ENCODE measurements around the gene MYH11.
A peak's percentile ranks its signal among the peaks of the same experiment; 100 is the strongest.

The MYH11 gene

GRCh38 chr16:15894571-15895374 lies 37.9 kb upstream of the MYH11 start:
- TF ChIP-seq POU2F2 (IDR thresholded peaks at IDR 0.05; ENCODE audit: low read depth, low read length): no peak
- TF ChIP-seq POLR2AphosphoS5 (IDR thresholded peaks at IDR 0.05; ENCODE audit: low read depth, low read length): no peak
- no peak for TF ChIP-seq SPI1 (IDR thresholded peaks at IDR 0.05; ENCODE audit: low read depth, low read length)
- no peak for TF ChIP-seq PAX5 (IDR thresholded peaks at IDR 0.05; ENCODE audit: insufficient read depth, low read length, severe bottlenecking)
- TF ChIP-seq TAF1 (IDR thresholded peaks at IDR 0.05; ENCODE audit: low read depth, low read length): no peak
- TF ChIP-seq POLR2A (IDR thresholded peaks at IDR 0.05; ENCODE audit: low read depth, low read length): no peak
- DNase-seq (ENCODE audit: insufficient read length, low spot score): no peak

GRCh38 chr16:15891508-15891907 lies 34.7 kb upstream of the MYH11 start:
- TF ChIP-seq POLR2AphosphoS5 (IDR thresholded peaks at IDR 0.05; ENCODE audit: low read depth, low read length): no peak
- no peak for TF ChIP-seq POU2F2 (IDR thresholded peaks at IDR 0.05; ENCODE audit: low read depth, low read length)
- no peak for TF ChIP-seq PAX5 (IDR thresholded peaks at IDR 0.05; ENCODE audit: insufficient read depth, low read length, severe bottlenecking)
- TF ChIP-seq POLR2A (IDR thresholded peaks at IDR 0.05; ENCODE audit: low read depth, low read length): no peak
- FAIRE-seq: no peak

More at GRCh38 chr16:15894571-15895374, 37.9 kb upstream of the MYH11 start:
- no peak for FAIRE-seq

GRCh38 chr16:15888072-15888976 lies 31.5 kb upstream of the MYH11 start, which contains the start of gene CEP20:
Gene CEP20, minus strand, starts transcription at chr16:15888603. Its CDS starts 18 bp downstream, at chr16:15888585.
- peak; percentile 96 for DNase-seq (ENCODE audit: insufficient read length, low spot score)
- TF ChIP-seq TAF1 (IDR thresholded peaks at IDR 0.05; ENCODE audit: low read depth, low read length): peak; percentile 97
- peak; percentile 88 for TF ChIP-seq POLR2A (IDR thresholded peaks at IDR 0.05; ENCODE audit: low read depth, low read length)
- peak; percentile 88 for TF ChIP-seq POLR2AphosphoS5 (IDR thresholded peaks at IDR 0.05; ENCODE audit: low read depth, low read length)
- no peak for TF ChIP-seq PAX5 (IDR thresholded peaks at IDR 0.05; ENCODE audit: insufficient read depth, low read length, severe bottlenecking)
- peak; percentile 74 for TF ChIP-seq SPI1 (IDR thresholded peaks at IDR 0.05; ENCODE audit: low read depth, low read length)
- TF ChIP-seq POU2F2 (IDR thresholded peaks at IDR 0.05; ENCODE audit: low read depth, low read length): no peak
- FAIRE-seq: peak; percentile 97

More at GRCh38 chr16:15891508-15891907, 34.7 kb upstream of the MYH11 start:
- no peak for DNase-seq (ENCODE audit: insufficient read length, low spot score)

GRCh38 chr16:15887283-15887682 lies 30.5 kb upstream of the MYH11 start:
- no peak for FAIRE-seq

GRCh38 chr16:15886078-15886477 lies 29.2 kb upstream of the MYH11 start:
- DNase-seq (ENCODE audit: insufficient read length, low spot score): no peak
- TF ChIP-seq POU2F2 (IDR thresholded peaks at IDR 0.05; ENCODE audit: low read depth, low read length) (no peak), POLR2A (IDR thresholded peaks at IDR 0.05; ENCODE audit: low read depth, low read length) (no peak), POLR2AphosphoS5 (IDR thresholded peaks at IDR 0.05; ENCODE audit: low read depth, low read length) (no peak), SPI1 (IDR thresholded peaks at IDR 0.05; ENCODE audit: low read depth, low read length) (no peak), PAX5 (IDR thresholded peaks at IDR 0.05; ENCODE audit: insufficient read depth, low read length, severe bottlenecking) (no peak), TAF1 (IDR thresholded peaks at IDR 0.05; ENCODE audit: low read depth, low read length) (no peak)

More at GRCh38 chr16:15887283-15887682, 30.5 kb upstream of the MYH11 start:
- no peak for TF ChIP-seq SPI1 (IDR thresholded peaks at IDR 0.05; ENCODE audit: low read depth, low read length)
- TF ChIP-seq POLR2AphosphoS5 (IDR thresholded peaks at IDR 0.05; ENCODE audit: low read depth, low read length): no peak
- no peak for TF ChIP-seq POLR2A (IDR thresholded peaks at IDR 0.05; ENCODE audit: low read depth, low read length)
- DNase-seq (ENCODE audit: insufficient read length, low spot score): no peak

GRCh38 chr16:15885560-15886001 lies 28.8 kb upstream of the MYH11 start:
- FAIRE-seq: no peak
- TF ChIP-seq POU2F2 (IDR thresholded peaks at IDR 0.05; ENCODE audit: low read depth, low read length) (no peak), POLR2A (IDR thresholded peaks at IDR 0.05; ENCODE audit: low read depth, low read length) (no peak), SPI1 (IDR thresholded peaks at IDR 0.05; ENCODE audit: low read depth, low read length) (no peak), PAX5 (IDR thresholded peaks at IDR 0.05; ENCODE audit: insufficient read depth, low read length, severe bottlenecking) (no peak), TAF1 (IDR thresholded peaks at IDR 0.05; ENCODE audit: low read depth, low read length) (no peak), POLR2AphosphoS5 (IDR thresholded peaks at IDR 0.05; ENCODE audit: low read depth, low read length) (no peak)
- DNase-seq (ENCODE audit: insufficient read length, low spot score): no peak

More at GRCh38 chr16:15886078-15886477, 29.2 kb upstream of the MYH11 start:
- no peak for FAIRE-seq

GRCh38 chr16:15882563-15882962 lies 25.7 kb upstream of the MYH11 start:
- TF ChIP-seq SPI1 (IDR thresholded peaks at IDR 0.05; ENCODE audit: low read depth, low read length): no peak
- no peak for TF ChIP-seq TAF1 (IDR thresholded peaks at IDR 0.05; ENCODE audit: low read depth, low read length)
- TF ChIP-seq POLR2A (IDR thresholded peaks at IDR 0.05; ENCODE audit: low read depth, low read length): no peak
- TF ChIP-seq POLR2AphosphoS5 (IDR thresholded peaks at IDR 0.05; ENCODE audit: low read depth, low read length): no peak
- no peak for TF ChIP-seq PAX5 (IDR thresholded peaks at IDR 0.05; ENCODE audit: insufficient read depth, low read length, severe bottlenecking)
- no peak for TF ChIP-seq POU2F2 (IDR thresholded peaks at IDR 0.05; ENCODE audit: low read depth, low read length)
- FAIRE-seq (no peak), DNase-seq (ENCODE audit: insufficient read length, low spot score) (no peak)

GRCh38 chr16:15881794-15882379 lies 25.1 kb upstream of the MYH11 start:
- TF ChIP-seq TAF1 (IDR thresholded peaks at IDR 0.05; ENCODE audit: low read depth, low read length) (no peak), POLR2A (IDR thresholded peaks at IDR 0.05; ENCODE audit: low read depth, low read length) (no peak), POLR2AphosphoS5 (IDR thresholded peaks at IDR 0.05; ENCODE audit: low read depth, low read length) (no peak), SPI1 (IDR thresholded peaks at IDR 0.05; ENCODE audit: low read depth, low read length) (no peak), POU2F2 (IDR thresholded peaks at IDR 0.05; ENCODE audit: low read depth, low read length) (no peak), PAX5 (IDR thresholded peaks at IDR 0.05; ENCODE audit: insufficient read depth, low read length, severe bottlenecking) (no peak)
- FAIRE-seq: no peak
- DNase-seq (ENCODE audit: insufficient read length, low spot score): no peak

All from GM12891 (cell line).